SK-N-SH (cell line): ENCODE measurements around the gene SPATA3. TPM values are rescaled to one million over a fixed set of nuclear protein-coding genes. Genes with fewer than 3 reads are reported as not detected.

Source experiments
- CTCF ChIA-PET: fragments of 300-600, 350-600 bp; formaldehyde crosslinking; extraction: SDS; loops from one replicate; lab custom pipeline; 2021; lab: Yijun Ruan, JAX
- POLR2A ChIA-PET: fragments of 350-600 bp; sonication (Branson Sonifier 250); formaldehyde crosslinking; extraction: SDS; loops from one replicate; lab custom pipeline; 2020; ENCODE audit warnings: antibody characterized with exemption, inconsistent platforms; lab: Yijun Ruan, JAX
- DNase-seq: peaks from one replicate; pipeline ENCODE4 v3.0.0; 2012
- H2AFZ ChIP-seq: fragments of 200-600 bp; sonication (generic); 2 replicates; pipeline ENCODE4 v1.8.1; 2016; ENCODE audit warnings: antibody characterized with exemption, mild to moderate bottlenecking, low read depth
- H3F3A ChIP-seq: fragments of 200-600 bp; sonication (generic); replicated peaks from 2 replicates; pipeline ENCODE3; 2016; ENCODE audit warnings: antibody characterized with exemption, mild to moderate bottlenecking; ENCODE audit not compliant: insufficient read depth
- H3K27ac ChIP-seq, 2 experiments: fragments of 200-500 bp in 1 of 2; fragments of 200-600 bp in 1 of 2; sonication (Bioruptor generic) in 1 of 2; sonication (generic), shearing (Covaris generic) in 1 of 2; 2 replicates each; pipeline versions ENCODE4 v1.5.1 to v1.6.1; 2014 to 2016; ENCODE audit warnings: low read depth in 2 of 2, inconsistent platforms in 1 of 2, low read length in 1 of 2, mild to moderate bottlenecking in 1 of 2, mixed read lengths in 1 of 2
- H3K27me3 ChIP-seq: fragments of 200-600 bp; sonication (generic), shearing (Covaris generic); 2 replicates; pipeline ENCODE4 v1.6.1; 2016; ENCODE audit warnings: mixed run types; ENCODE audit not compliant: insufficient read depth
- H3K36me3 ChIP-seq, 2 experiments: fragments of 200-500 bp in 1 of 2; fragments of 200-600 bp in 1 of 2; sonication (Bioruptor generic) in 1 of 2; sonication (generic) in 1 of 2; replicated peaks in 1 of 2; 2 replicates each; pipeline versions ENCODE3 to v1.5.1; 2014 to 2016; ENCODE audit warnings: low read length in 1 of 2, mild to moderate bottlenecking in 1 of 2; ENCODE audit not compliant: insufficient read depth in 2 of 2, control insufficient read depth in 1 of 2
- H3K4me1 ChIP-seq, 2 experiments: fragments of 200-500 bp in 1 of 2; fragments of 200-600 bp in 1 of 2; sonication (Bioruptor generic) in 1 of 2; sonication (generic), shearing (Covaris generic) in 1 of 2; 2 replicates each; pipeline versions ENCODE4 v1.5.1 to v1.6.1; 2014 to 2016; ENCODE audit warnings: low read depth in 1 of 2, low read length in 1 of 2, mixed run types in 1 of 2; ENCODE audit not compliant: insufficient read depth in 2 of 2, control insufficient read depth in 1 of 2
- H3K4me2 ChIP-seq: fragments of 200-600 bp; sonication (generic), shearing (Covaris generic); 2 replicates; pipeline ENCODE4 v1.6.1; 2017; ENCODE audit warnings: mixed run types
- H3K4me3 ChIP-seq, 2 experiments: fragments of 200-500 bp in 1 of 2; fragments of 200-600 bp in 1 of 2; sonication (Bioruptor generic) in 1 of 2; sonication (generic), shearing (Covaris generic) in 1 of 2; 2 replicates each; pipeline versions ENCODE4 v1.5.1 to v1.8.1; 2014 to 2016; ENCODE audit warnings: low read depth in 2 of 2, inconsistent platforms in 1 of 2, low read length in 1 of 2, mild to moderate bottlenecking in 1 of 2, mixed read lengths in 1 of 2, moderate library complexity in 1 of 2
- H3K79me2 ChIP-seq: fragments of 200-600 bp; sonication (generic); 2 replicates; pipeline ENCODE4 v1.8.1; 2017; ENCODE audit warnings: mild to moderate bottlenecking; ENCODE audit not compliant: insufficient read depth
- H3K9ac ChIP-seq: fragments of 200-600 bp; sonication (generic); 2 replicates; pipeline ENCODE4 v1.6.1; 2017; ENCODE audit warnings: mixed run types
- H3K9me2 ChIP-seq: fragments of 200-600 bp; sonication (generic); 2 replicates; pipeline ENCODE4 v1.6.1; 2017; ENCODE audit warnings: mixed run types
- H3K9me3 ChIP-seq: fragments of 200-600 bp; sonication (generic); 2 replicates; pipeline ENCODE4 v1.6.1; 2017; ENCODE audit warnings: mixed run types, mild to moderate bottlenecking, moderate library complexity
- H4K20me1 ChIP-seq: fragments of 200-600 bp; sonication (generic); 2 replicates; pipeline ENCODE4 v1.6.1; 2017; ENCODE audit warnings: mild to moderate bottlenecking, mixed run types; ENCODE audit not compliant: insufficient read depth
- ELF1 ChIP-seq: IDR thresholded peaks from 2 replicates; pipeline ENCODE4 v1.4.0; 2012
- EZH2phosphoT487 ChIP-seq: fragments of 200-600 bp; sonication (generic); IDR thresholded peaks from 2 replicates; pipeline ENCODE4 v1.6.1; 2017; ENCODE audit warnings: low read depth, mixed run types, mild to moderate bottlenecking, antibody characterized with exemption, moderate library complexity, borderline replicate concordance
- FOSL2 ChIP-seq: IDR thresholded peaks from 2 replicates; pipeline ENCODE4 v1.4.0; 2012; ENCODE audit warnings: low read depth, mild to moderate bottlenecking, moderate library complexity, borderline replicate concordance
- FOXJ3 ChIP-seq: sonication (generic); formaldehyde crosslinking; IDR thresholded peaks from 2 replicates; pipeline ENCODE4 v1.5.1; 2020; ENCODE audit warnings: mild to moderate bottlenecking, missing genetic modification reagents
- FOXM1 ChIP-seq: IDR thresholded peaks from 2 replicates; pipeline ENCODE4 v1.4.0; 2012; ENCODE audit warnings: low read depth, mild to moderate bottlenecking
- GABPA ChIP-seq: IDR thresholded peaks from 2 replicates; pipeline ENCODE4 v1.4.0; 2012; ENCODE audit warnings: low read depth, mild to moderate bottlenecking
- GATA2 ChIP-seq: sonication (generic); formaldehyde crosslinking; IDR thresholded peaks from 2 replicates; pipeline ENCODE4 v1.5.0; 2020; ENCODE audit warnings: mild to moderate bottlenecking, missing genetic modification reagents
- IRF3 ChIP-seq: fragments of 150-350 bp; IDR thresholded peaks from 2 replicates; pipeline ENCODE4 v1.6.1; 2016; ENCODE audit warnings: mild to moderate bottlenecking, low read depth, low read length
- JUND ChIP-seq: IDR thresholded peaks from 2 replicates; pipeline ENCODE4 v1.4.0; 2012
- POLR2AphosphoS5 ChIP-seq: IDR thresholded peaks from 2 replicates; pipeline ENCODE4 v1.6.1; 2012; ENCODE audit warnings: low read depth, low read length
- REST ChIP-seq: IDR thresholded peaks from 2 replicates; pipeline ENCODE4 v1.6.1; 2012; ENCODE audit warnings: mild to moderate bottlenecking, low read depth, low read length, moderate library complexity
- RFX5 ChIP-seq: IDR thresholded peaks from 2 replicates; pipeline ENCODE4 v1.6.1; 2012; ENCODE audit warnings: mild to moderate bottlenecking, improper control_type of control experiment, low read length
- RXRA ChIP-seq: IDR thresholded peaks from 2 replicates; pipeline ENCODE4 v1.4.0; 2012; ENCODE audit warnings: low read depth, mild to moderate bottlenecking, borderline replicate concordance
- TCF12 ChIP-seq: IDR thresholded peaks from 2 replicates; pipeline ENCODE4 v1.4.0; 2012
- USF1 ChIP-seq: IDR thresholded peaks from 2 replicates; pipeline ENCODE4 v1.4.0; 2012; ENCODE audit warnings: low read depth, borderline replicate concordance
- YY1 ChIP-seq: IDR thresholded peaks from 2 replicates; pipeline ENCODE4 v1.4.0; 2012; ENCODE audit warnings: low read depth, mild to moderate bottlenecking
- WGBS: methylation state at CpG from one replicate; pipeline ENCODE4 v1.1.6; 2017; ENCODE audit warnings: low lambda C conversion rate; 5-methylcytosine and 5-hydroxymethylcytosine counted together
- polyA plus RNA-seq, 3 experiments: library from polyadenylated mRNA; depleted of rRNA; stranded (reverse); fragments of >200 nt; gene quantifications; 2 replicates each; pipeline ENCODE4 v1.2.3, GENCODE V29; 2012

Gene SPATA3
- polyA plus RNA-seq, 1 of the 3 experiments (the other 2 are of a cell fraction) = not detected

- no peak overlapping the region for H3K4me3 ChIP-seq
- DNase-seq = no peak
- H3K27ac ChIP-seq = no peak overlapping the region
- H3K27me3 ChIP-seq = peaks cover 19% of the 10 kb centered on the region; the same call in 1 of the 2 replicates
- POLR2A ChIA-PET = no interaction called here
- H3F3A ChIP-seq = no peaks in the 10 kb centered on the region
- no peak overlapping the region for H2AFZ ChIP-seq
- H3K9ac ChIP-seq = no peak overlapping the region
- no peaks in the 10 kb centered on the region for H3K4me1 ChIP-seq
- H3K4me2 ChIP-seq = no peak overlapping the region
- 32% methylated on average over 3 of the region's 3 CpGs for WGBS
- H3K9me3 ChIP-seq = no peaks in the 10 kb centered on the region
- H4K20me1 ChIP-seq = no peaks in the 10 kb centered on the region
- no peak for TF ChIP-seq JUND
- no peak for TF ChIP-seq RXRA
- TF ChIP-seq RFX5 = no peak
- no peak for TF ChIP-seq POLR2AphosphoS5
- no peaks in the 10 kb centered on the region for H3K9me2 ChIP-seq
- H3K36me3 ChIP-seq = no peaks in the 10 kb centered on the region
- no peaks in the 10 kb centered on the region for H3K79me2 ChIP-seq
- CTCF ChIA-PET = interaction anchor here (1.2 to 1.5 kb wide), 2 partner anchors 22 to 183 kb away, joined by 3 read pairs; no protein-coding TSS in a partner anchor
These were observed 34.8 kb downstream of the SPATA3 start for GRCh38 chr2:231030725-231031124.

GRCh38 chr2:231032575-231033140, 36.7 kb downstream of the SPATA3 start:
- Histone ChIP-seq H3K27ac (no peak overlapping the region), H3K36me3 (no peaks in the 10 kb centered on the region), H2AFZ (no peak overlapping the region), H3K27me3 (peaks cover 30% of the 10 kb centered on the region), H3K9ac (no peak overlapping the region), H3K4me3 (no peak overlapping the region), H3K4me1 (no peaks in the 10 kb centered on the region; a peak in 1 of 4 replicates), H3K9me2 (no peaks in the 10 kb centered on the region), H3K4me2 (no peak overlapping the region), H3K9me3 (no peaks in the 10 kb centered on the region), H3K79me2 (no peaks in the 10 kb centered on the region), H3F3A (no peaks in the 10 kb centered on the region), H4K20me1 (no peaks in the 10 kb centered on the region)
- 22% methylated on average over 2 of the region's 5 CpGs for WGBS
- CTCF ChIA-PET = interaction anchor here (0.6 to 1.2 kb wide), 4 partner anchors 20 to 51 kb away, joined by 3 to 8 read pairs (median 3); no protein-coding TSS in a partner anchor
- DNase-seq = no peak
- POLR2A ChIA-PET = no interaction called here
- no peak for TF ChIP-seq EZH2phosphoT487
- no peak for TF ChIP-seq FOSL2
- no peak for TF ChIP-seq GABPA
- no peak for TF ChIP-seq TCF12
- TF ChIP-seq IRF3 = no peak
- TF ChIP-seq RXRA = no peak
- no peak for TF ChIP-seq JUND
- TF ChIP-seq FOXJ3 (CRISPR knock-in tag) = no peak
- TF ChIP-seq YY1 = no peak
- TF ChIP-seq FOXM1 = no peak
- no peak for TF ChIP-seq REST
- no peak for TF ChIP-seq USF1
- no peak for TF ChIP-seq GATA2 (CRISPR knock-in tag)
- no peak for TF ChIP-seq ELF1
- TF ChIP-seq POLR2AphosphoS5 = no peak
